H1 (cell line): ENCODE data around the gene ANKRD30A. TPM values are rescaled to one million over a fixed set of nuclear protein-coding genes. Genes with fewer than 3 reads are reported as not detected.

ENCODE experiments used
- CTCF ChIA-PET: fragments of 300-600 bp; sonication (Branson Sonifier 250); formaldehyde crosslinking; loops from one replicate; lab custom pipeline; 2021; ENCODE audit not compliant: partially characterized antibody; lab: Charles Lee
- POLR2A ChIA-PET: fragments of 300-600 bp; sonication (Branson Sonifier 250); formaldehyde crosslinking; loops from one replicate; lab custom pipeline; 2021; ENCODE audit warnings: inconsistent platforms; ENCODE audit not compliant: partially characterized antibody; lab: Charles Lee
- DNase-seq, 2 experiments: peaks; one replicate each; pipeline versions ENCODE4 v3.0.0 to v3.0.0-alpha.2; 2010 to 2022; ENCODE audit warnings: low spot score in 2 of 2, low read depth in 1 of 2, mixed read lengths in 1 of 2
- FAIRE-seq: peaks from 2 replicates; lab custom pipeline; 2011; peaks lifted over from hg19 to GRCh38; lab: Jason Lieb, UNC
- H2AFZ ChIP-seq: 2 replicates; pipeline ENCODE4 v1.8.1; 2012; ENCODE audit warnings: low read length, inconsistent platforms
- H2AK5ac ChIP-seq: 2 replicates; pipeline ENCODE4 v1.6.1; 2013; ENCODE audit warnings: low read depth, low read length
- H2BK120ac ChIP-seq: replicated peaks from 2 replicates; pipeline ENCODE3; 2013; ENCODE audit warnings: low read depth, low read length, inconsistent platforms
- H2BK12ac ChIP-seq: 2 replicates; pipeline ENCODE4 v1.6.1; 2013; ENCODE audit warnings: low read depth, low read length
- H2BK15ac ChIP-seq: 2 replicates; pipeline ENCODE4 v1.6.1; 2013; ENCODE audit warnings: low read length
- H2BK20ac ChIP-seq: 2 replicates; pipeline ENCODE4 v1.6.1; 2013; ENCODE audit warnings: low read length
- H2BK5ac ChIP-seq: 2 replicates; pipeline ENCODE4 v1.6.1; 2013; ENCODE audit warnings: low read depth, low read length
- H3K14ac ChIP-seq: 2 replicates; pipeline ENCODE4 v1.6.1; 2013; ENCODE audit warnings: inconsistent platforms; ENCODE audit not compliant: insufficient read length
- H3K18ac ChIP-seq: 2 replicates; pipeline ENCODE4 v1.6.1; 2013; ENCODE audit warnings: low read length; ENCODE audit errors: extremely low read depth
- H3K23ac ChIP-seq: 2 replicates; pipeline ENCODE4 v1.6.1; 2013; ENCODE audit warnings: inconsistent platforms; ENCODE audit not compliant: insufficient read length
- H3K23me2 ChIP-seq: 2 replicates; pipeline ENCODE4 v1.6.1; 2013; ENCODE audit warnings: low read depth, low read length
- H3K27ac ChIP-seq: 2 replicates; pipeline ENCODE4 v1.6.1; 2011; ENCODE audit warnings: low read depth, low read length, inconsistent platforms
- H3K27me3 ChIP-seq, 4 experiments: replicated peaks in 1 of 4; 1 replicate in 1 of 4; 2 replicates in 3 of 4; pipeline versions ENCODE4 v1.6.1 to v1.8.1; 2011 to 2013; ENCODE audit warnings: low read length in 3 of 4, mild to moderate bottlenecking in 3 of 4, inconsistent platforms in 2 of 4, mixed read lengths in 2 of 4, moderate library complexity in 1 of 4; ENCODE audit not compliant: control insufficient read depth in 3 of 4, insufficient read depth in 3 of 4; ENCODE audit errors: extremely low read depth in 1 of 4
- H3K36me3 ChIP-seq, 4 experiments: 2 replicates each; pipeline versions ENCODE4 v1.6.1 to v1.8.1; 2011 to 2013; ENCODE audit warnings: mild to moderate bottlenecking in 4 of 4, low read length in 3 of 4, moderate library complexity in 2 of 4, control low read depth in 1 of 4, inconsistent platforms in 1 of 4; ENCODE audit not compliant: insufficient read depth in 4 of 4, control insufficient read depth in 2 of 4
- H3K4ac ChIP-seq: replicated peaks from 2 replicates; pipeline ENCODE3; 2013; ENCODE audit warnings: low read length, low read depth, mixed read lengths, inconsistent platforms; ENCODE audit not compliant: insufficient read length
- H3K4me1 ChIP-seq, 4 experiments: replicated peaks in 1 of 4; 1 replicate in 1 of 4; 2 replicates in 3 of 4; pipeline versions ENCODE4 v1.6.1 to v1.8.1; 2011 to 2013; ENCODE audit warnings: low read length in 3 of 4, inconsistent platforms in 2 of 4, mixed read lengths in 1 of 4; ENCODE audit not compliant: insufficient read depth in 4 of 4, control insufficient read depth in 3 of 4
- H3K4me2 ChIP-seq, 2 experiments: 2 replicates each; pipeline versions ENCODE4 v1.6.1 to v1.8.1; 2011 to 2013; ENCODE audit warnings: low read depth in 2 of 2, low read length in 2 of 2, control low read depth in 1 of 2, inconsistent platforms in 1 of 2, mild to moderate bottlenecking in 1 of 2; ENCODE audit not compliant: insufficient read depth in 1 of 2
- H3K4me3 ChIP-seq, 4 experiments: fragments of 200-600, 300-600 bp in 1 of 4; sonication (generic), shearing (Covaris generic), sonication (Bioruptor Twin) in 1 of 4; 2 replicates each; pipeline versions ENCODE4 v1.5.1 to v1.8.1; 2011 to 2016; ENCODE audit warnings: low read length in 4 of 4, low read depth in 3 of 4, control low read depth in 2 of 4, inconsistent platforms in 2 of 4, mild to moderate bottlenecking in 2 of 4, mixed read lengths in 1 of 4, moderate library complexity in 1 of 4; ENCODE audit not compliant: insufficient read depth in 2 of 4; ENCODE audit errors: extremely low read depth in 1 of 4
- H3K56ac ChIP-seq: replicated peaks from 2 replicates; pipeline ENCODE3; 2013; ENCODE audit warnings: low read depth, mild to moderate bottlenecking, mixed read lengths, low read length, inconsistent platforms; ENCODE audit not compliant: insufficient read length
- H3K79me1 ChIP-seq: 2 replicates; pipeline ENCODE4 v1.6.1; 2013; ENCODE audit warnings: low read depth, low read length, control low read depth
- H3K79me2 ChIP-seq, 2 experiments: 2 replicates each; pipeline versions ENCODE4 v1.6.1 to v1.8.1; 2012 to 2013; ENCODE audit warnings: low read length in 2 of 2, mild to moderate bottlenecking in 2 of 2, inconsistent platforms in 1 of 2; ENCODE audit not compliant: insufficient read depth in 2 of 2, control insufficient read depth in 1 of 2
- H3K9ac ChIP-seq, 4 experiments: replicated peaks in 1 of 4; 1 replicate in 1 of 4; 2 replicates in 3 of 4; pipeline versions ENCODE4 v1.6.1 to v1.8.1; 2011 to 2013; ENCODE audit warnings: low read depth in 3 of 4, low read length in 3 of 4, control low read depth in 2 of 4, mild to moderate bottlenecking in 2 of 4, moderate library complexity in 2 of 4, inconsistent platforms in 1 of 4; ENCODE audit errors: extremely low read depth in 1 of 4
- H3K9me3 ChIP-seq, 2 experiments: 2 replicates each; pipeline versions ENCODE4 v1.6.1 to v1.8.1; 2012 to 2013; ENCODE audit warnings: mild to moderate bottlenecking in 2 of 2, moderate library complexity in 2 of 2, control low read depth in 1 of 2, inconsistent platforms in 1 of 2, low read depth in 1 of 2, low read length in 1 of 2, mixed read lengths in 1 of 2; ENCODE audit not compliant: insufficient read depth in 2 of 2
- H4K20me1 ChIP-seq, 2 experiments: replicated peaks in 1 of 2; 2 replicates each; pipeline versions ENCODE3 to v1.8.1; 2011 to 2013; ENCODE audit warnings: inconsistent platforms in 2 of 2, low read length in 2 of 2, mild to moderate bottlenecking in 1 of 2; ENCODE audit not compliant: insufficient read depth in 2 of 2, control insufficient read depth in 1 of 2
- H4K5ac ChIP-seq: 2 replicates; pipeline ENCODE4 v1.6.1; 2013; ENCODE audit warnings: low read length, low read depth, mixed read lengths, inconsistent platforms; ENCODE audit not compliant: insufficient read length
- H4K8ac ChIP-seq: 2 replicates; pipeline ENCODE4 v1.8.0; 2013; ENCODE audit warnings: mild to moderate bottlenecking, moderate library complexity, low read length, inconsistent platforms; ENCODE audit not compliant: insufficient read depth; ENCODE audit errors: extremely low read depth
- H4K91ac ChIP-seq: replicated peaks from 2 replicates; pipeline ENCODE3; 2013; ENCODE audit warnings: low read length, mixed read lengths, inconsistent platforms; ENCODE audit not compliant: insufficient read length
- ATF2 ChIP-seq: IDR thresholded peaks from 2 replicates; pipeline ENCODE4 v1.6.1; 2012; ENCODE audit warnings: low read length, inconsistent platforms
- BCL11A ChIP-seq, 2 experiments: IDR thresholded peaks; one replicate each; pipeline ENCODE4 v1.6.1; 2011; ENCODE audit warnings: low read depth in 2 of 2, low read length in 2 of 2, mild to moderate bottlenecking in 2 of 2
- CEBPB ChIP-seq: IDR thresholded peaks from 2 replicates; pipeline ENCODE4 v1.6.1; 2012; ENCODE audit warnings: low read depth, low read length
- EGR1 ChIP-seq: IDR thresholded peaks from 2 replicates; pipeline ENCODE4 v1.6.1; 2011; ENCODE audit warnings: low read depth, low read length, borderline replicate concordance
- EP300 ChIP-seq, 2 experiments: IDR thresholded peaks; 1 replicate in 1 of 2; 2 replicates in 1 of 2; pipeline ENCODE4 v1.6.1; 2011 to 2012; ENCODE audit warnings: low read depth in 2 of 2, low read length in 2 of 2, mild to moderate bottlenecking in 2 of 2, borderline replicate concordance in 1 of 2, inconsistent platforms in 1 of 2, moderate library complexity in 1 of 2
- EZH2 ChIP-seq: fragments of 200-600 bp; sonication (generic); IDR thresholded peaks from 2 replicates; pipeline ENCODE4 v1.7.1; 2012; ENCODE audit warnings: low read depth, mild to moderate bottlenecking, moderate library complexity, low read length, inconsistent platforms; ENCODE audit not compliant: severe bottlenecking
- GABPA ChIP-seq: IDR thresholded peaks from 2 replicates; pipeline ENCODE4 v1.6.1; 2011; ENCODE audit warnings: mild to moderate bottlenecking, low read length, moderate library complexity, borderline replicate concordance; ENCODE audit not compliant: insufficient read depth
- HDAC6 ChIP-seq: IDR thresholded peaks from one replicate; pipeline ENCODE4 v1.7.1; 2012; ENCODE audit warnings: low read depth, mild to moderate bottlenecking, inconsistent platforms, low read length, moderate library complexity
- NRF1 ChIP-seq: IDR thresholded peaks from 2 replicates; pipeline ENCODE4 v1.6.1; 2011; ENCODE audit warnings: mild to moderate bottlenecking, low read depth, low read length, improper control_type of control experiment
- POLR2A ChIP-seq, 2 experiments: IDR thresholded peaks; 1 replicate in 1 of 2; 2 replicates in 1 of 2; pipeline ENCODE4 v1.6.1; 2011; ENCODE audit warnings: low read depth in 2 of 2, low read length in 2 of 2, mild to moderate bottlenecking in 2 of 2; ENCODE audit errors: control extremely low read depth in 1 of 2
- POU5F1 ChIP-seq: IDR thresholded peaks from 2 replicates; pipeline ENCODE4 v1.6.1; 2011; ENCODE audit warnings: low read depth, mild to moderate bottlenecking, low read length, moderate library complexity
- RFX5 ChIP-seq: IDR thresholded peaks from 2 replicates; pipeline ENCODE4 v1.6.1; 2011; ENCODE audit warnings: low read depth, low read length, improper control_type of control experiment, borderline replicate concordance
- SP1 ChIP-seq: IDR thresholded peaks from 2 replicates; pipeline ENCODE4 v1.6.1; 2011; ENCODE audit warnings: low read depth, low read length
- SRF ChIP-seq: IDR thresholded peaks from 2 replicates; pipeline ENCODE4 v1.6.1; 2011; ENCODE audit warnings: mild to moderate bottlenecking, low read depth, low read length, moderate library complexity
- WGBS, 2 experiments: shearing (Covaris generic) in 1 of 2; methylation state at CpG; one replicate each; pipeline versions ENCODE4 v1.1.6 to v1.1.7; 2013 to 2015; ENCODE audit warnings: low lambda C conversion rate in 2 of 2, mixed read lengths in 2 of 2, inconsistent platforms in 1 of 2, low coverage in 1 of 2, missing lambda C conversion rate in 1 of 2; ENCODE audit not compliant: insufficient replicate concordance in 2 of 2, insufficient coverage in 1 of 2, insufficient read length in 1 of 2; ENCODE audit errors: extremely low coverage in 1 of 2, missing lambda C conversion rate in 1 of 2; 5-methylcytosine and 5-hydroxymethylcytosine counted together
- polyA plus RNA-seq, 7 experiments: library from polyadenylated mRNA; depleted of rRNA in 3 of 7; stranded (reverse) in 5 of 7; unstranded in 2 of 7; fragments of >200 nt in 5 of 7; fragments of 200-250 nt in 2 of 7; gene quantifications; 1 replicate in 5 of 7; 2 replicates in 1 of 7; 4 replicates in 1 of 7; pipeline versions ENCODE4 v1.2.1 to v1.2.3, GENCODE V29; 2011 to 2013; ENCODE audit warnings: missing spikeins in 2 of 7, mixed read lengths in 2 of 7
- total RNA-seq: library from RNA; stranded (reverse); fragmentation: NEBNext Ultra II Directional; extraction: Animal tissue kit (Norgen Biotek cat#: 25700); gene quantifications from 2 replicates; pipeline ENCODE4 v1.2.1, GENCODE V29; 2021

ANKRD30A gene
- total and polyA plus RNA-seq, 2 of the 8 experiments (the other 6 are each of a cell fraction or from before 2014, with no cell fraction given) = not detected

- POLR2A ChIA-PET = no interaction called here
- no peak overlapping the region for H4K8ac ChIP-seq
- TF ChIP-seq POLR2A (IDR thresholded peaks at IDR 0.05; ENCODE audit: control extremely low read depth in 1 of 2, low read depth in 2 of 2, low read length in 2 of 2) (no peak), POU5F1 (no peak), SP1 (no peak), EGR1 (no peak), SRF (no peak), HDAC6 (no peak), RFX5 (no peak), EP300 (IDR thresholded peaks at IDR 0.05; ENCODE audit: borderline replicate concordance in 1 of 2, low read depth in 2 of 2, low read length in 2 of 2) (no peak), CEBPB (no peak), GABPA (no peak), NRF1 (no peak), EZH2 (no peak), BCL11A (IDR thresholded peaks at IDR 0.05; ENCODE audit: low read depth in 2 of 2, low read length in 2 of 2) (no peak), ATF2 (no peak)
Observed at GRCh38 chr10:37240223-37240622, 114.8 kb downstream of the ANKRD30A start.

More at GRCh38 chr10:37240223-37240622, 114.8 kb downstream of the ANKRD30A start:
- Histone ChIP-seq H3K27me3 (no peaks in the 10 kb centered on the region), H3K4ac (no peak overlapping the region), H3K27ac (no peak overlapping the region), H3K14ac (no peak overlapping the region), H3K4me3 (0 out of 8 replicates have a peak overlapping the region, but pooled peaks of 1 of the 4 experiments have one; percentile 9), H3K4me1 (no peaks in the 10 kb centered on the region), H3K23ac (no peak overlapping the region), H2AK5ac (no peak overlapping the region), H3K9me3 (peaks cover 45 to 71% of the 10 kb centered on the region in 2 experiments), H2BK15ac (no peak overlapping the region), H4K5ac (no peak overlapping the region), H3K79me2 (no peaks in the 10 kb centered on the region), H3K79me1 (no peaks in the 10 kb centered on the region), H3K4me2 (no peak overlapping the region), H3K36me3 (no peaks in the 10 kb centered on the region; a peak in 1 of 8 replicates), H4K91ac (no peak overlapping the region), H3K18ac (no peak overlapping the region), H2BK12ac (no peak overlapping the region), H2BK20ac (no peak overlapping the region), H3K23me2 (no peaks in the 10 kb centered on the region), H2AFZ (no peak overlapping the region), H3K56ac (no peak overlapping the region), H3K9ac (no peak overlapping the region), H2BK120ac (no peak overlapping the region), H4K20me1 (no peaks in the 10 kb centered on the region), H2BK5ac (no peak overlapping the region)
- DNase-seq (no peak), FAIRE-seq (no peak)
- 70% methylated on average over 2 of the region's 2 CpGs; no CpG with 5 or more reads in 1 of the 2 experiments for WGBS, 2 experiments
- CTCF ChIA-PET = no interaction called here
